Calu3 (cell line): ENCODE measurements around the gene PTPRN2. TPM values are rescaled to one million over a fixed set of nuclear protein-coding genes. Genes with fewer than 3 reads are reported as not detected.

Experiments
- BruUV-seq: library from RNA; stranded (reverse); fragments of 400-500 nt; replicated peaks from 2 replicates; lab custom pipeline; 2021; lab: Mats Ljungman, UMichigan
- CTCF ChIA-PET: fragments of 300-600 bp; sonication (Branson Sonifier 250); formaldehyde crosslinking; loops from one replicate; lab custom pipeline; 2022; ENCODE audit warnings: antibody characterized with exemption; lab: Charles Lee
- DNase-seq: peaks from one replicate; pipeline ENCODE4 v3.0.0; 2022
- H3K27ac Mint-ChIP-seq: one replicate; pipeline ENCODE4 v1.8.0; 2022; ENCODE audit warnings: mixed read lengths; ENCODE audit not compliant: unreplicated experiment
- H3K27me3 Mint-ChIP-seq: one replicate; pipeline ENCODE4 v1.8.0; 2022; ENCODE audit warnings: mixed read lengths; ENCODE audit not compliant: unreplicated experiment
- H3K36me3 Mint-ChIP-seq: one replicate; pipeline ENCODE4 v1.8.0; 2022; ENCODE audit warnings: mild to moderate bottlenecking, moderate library complexity, mixed read lengths; ENCODE audit not compliant: insufficient read depth, unreplicated experiment
- H3K4me1 Mint-ChIP-seq: one replicate; pipeline ENCODE4 v1.8.0; 2022; ENCODE audit warnings: mild to moderate bottlenecking, low read depth, mixed read lengths; ENCODE audit not compliant: unreplicated experiment
- H3K4me3 Mint-ChIP-seq: one replicate; pipeline ENCODE4 v1.8.0; 2022; ENCODE audit warnings: mild to moderate bottlenecking, low read depth, moderate library complexity, mixed read lengths; ENCODE audit not compliant: unreplicated experiment
- H3K9me3 Mint-ChIP-seq: one replicate; pipeline ENCODE4 v1.8.0; 2022; ENCODE audit warnings: low read depth, mixed read lengths; ENCODE audit not compliant: unreplicated experiment
- CTCF ChIP-seq: fragments of 200-600 bp; IDR thresholded peaks from one replicate; pipeline ENCODE4 v1.8.0; 2022; ENCODE audit warnings: antibody characterized with exemption; ENCODE audit not compliant: unreplicated experiment
- intact Hi-C: fragments of 100-400 bp; cut with micrococcal nuclease; formaldehyde crosslinking; loops from one replicate; pipeline ENCODE4 v1.10.0; 2022; ENCODE audit not compliant: unreplicated experiment
- total RNA-seq: library from RNA; stranded (reverse); gene quantifications from 2 replicates; pipeline ENCODE4 v1.2.3, GENCODE V29; 2022

The PTPRN2 gene
- total RNA-seq, 1 experiment from 2014 or later: 2.0 TPM

- DNase-seq: no peak
- no peak for TF ChIP-seq CTCF
- H3K36me3 Mint-ChIP-seq: no peaks in the 10 kb centered on the region
- H3K4me1 Mint-ChIP-seq: no peaks in the 10 kb centered on the region
- no TSS peak for BruUV-seq
- H3K4me3 Mint-ChIP-seq: no peak overlapping the region
- CTCF ChIA-PET: no interaction called here
- H3K27ac Mint-ChIP-seq: no peak overlapping the region
- H3K27me3 Mint-ChIP-seq: no peaks in the 10 kb centered on the region
- peaks cover 13% of the 10 kb centered on the region for H3K9me3 Mint-ChIP-seq
- intact Hi-C loops: no loop called here
Observed at GRCh38 chr7:158244873-158245723, 342.5 kb downstream of the PTPRN2 start.

- H3K36me3 Mint-ChIP-seq: no peaks in the 10 kb centered on the region
- no peaks in the 10 kb centered on the region for H3K27me3 Mint-ChIP-seq
- TF ChIP-seq CTCF: no peak
- CTCF ChIA-PET: no interaction called here
- H3K4me3 Mint-ChIP-seq: no peak overlapping the region
- no TSS peak for BruUV-seq
- intact Hi-C loops: no loop called here
- H3K4me1 Mint-ChIP-seq: no peaks in the 10 kb centered on the region
- no peak overlapping the region for H3K27ac Mint-ChIP-seq
- no peak for DNase-seq
- peaks cover 20% of the 10 kb centered on the region for H3K9me3 Mint-ChIP-seq
Observed at GRCh38 chr7:158244430-158244829, 343.2 kb downstream of the PTPRN2 start.

- no peaks in the 10 kb centered on the region for H3K36me3 Mint-ChIP-seq
- H3K27ac Mint-ChIP-seq: no peak overlapping the region
- no peak overlapping the region for H3K4me3 Mint-ChIP-seq
- H3K27me3 Mint-ChIP-seq: no peaks in the 10 kb centered on the region
- intact Hi-C loops: no loop called here
- H3K4me1 Mint-ChIP-seq: no peaks in the 10 kb centered on the region
- DNase-seq: no peak
- no peak for TF ChIP-seq CTCF
- BruUV-seq: no TSS peak
- peaks cover 24% of the 10 kb centered on the region for H3K9me3 Mint-ChIP-seq
- CTCF ChIA-PET: no interaction called here
Observed at GRCh38 chr7:158241919-158242318, 345.7 kb downstream of the PTPRN2 start.

- Mint-ChIP-seq H3K4me3 (no peak overlapping the region), H3K27me3 (no peaks in the 10 kb centered on the region), H3K36me3 (no peaks in the 10 kb centered on the region), H3K9me3 (peaks cover 22% of the 10 kb centered on the region), H3K4me1 (no peaks in the 10 kb centered on the region), H3K27ac (no peak overlapping the region)
- DNase-seq: no peak
- intact Hi-C loops: no loop called here
- BruUV-seq: no TSS peak
- CTCF ChIA-PET: no interaction called here
- TF ChIP-seq CTCF: no peak
Observed at GRCh38 chr7:158240801-158241200, 346.8 kb downstream of the PTPRN2 start.
